HCT116 (cell line): ENCODE results near the gene BPIFB3. TPM values are rescaled to one million over a fixed set of nuclear protein-coding genes. Genes with fewer than 3 reads are reported as not detected.

Experiments used
- ATAC-seq: fragments of 200-7000 bp; cut with Tn5 transposase; 2 replicates; pipeline ENCODE4 v1.9.1; 2020; ENCODE audit warnings: mild to moderate bottlenecking, moderate library complexity
- BruUV-seq: library from RNA; stranded (reverse); fragments of 400-500 nt; replicated peaks from 2 replicates; lab custom pipeline; 2021; lab: Mats Ljungman, UMichigan
- CTCF ChIA-PET: fragments of 300-600 bp; sonication (Branson Sonifier 250); formaldehyde crosslinking; loops from one replicate; lab custom pipeline; 2021; ENCODE audit warnings: antibody characterized with exemption; lab: Charles Lee
- POLR2A ChIA-PET: fragments of 300-600, 350-600 bp; sonication (Branson Sonifier 250); formaldehyde crosslinking; loops from one replicate; lab custom pipeline; 2021; ENCODE audit warnings: antibody characterized with exemption; lab: Charles Lee
- RAD21 ChIA-PET, 2 experiments: fragments of 300-600 bp; sonication (Branson Sonifier 250); formaldehyde crosslinking; loops; one replicate each; lab custom pipeline; 2023; ENCODE audit warnings: low total read pairs in 2 of 2; ENCODE audit not compliant: uncharacterized antibody in 2 of 2, unreplicated experiment in 2 of 2, low non-redundant PET in 1 of 2; lab: Charles Lee
- DNase-seq: peaks from one replicate; pipeline ENCODE4 v3.0.0-alpha.2; 2010; ENCODE audit warnings: low read depth, low spot score
- H2AFZ ChIP-seq: fragments of 200-600 bp; shearing (Covaris generic), sonication (generic); 2 replicates; pipeline ENCODE4 v1.6.1; 2017; ENCODE audit warnings: low read depth, mixed run types, mixed read lengths, antibody characterized with exemption, low read length; ENCODE audit not compliant: poor library complexity, severe bottlenecking
- H3K27ac ChIP-seq: 2 replicates; pipeline ENCODE4 v1.5.1; 2012; ENCODE audit warnings: low read depth, low read length
- H3K27me3 ChIP-seq: fragments of 200-600 bp; sonication (generic); 2 replicates; pipeline ENCODE4 v1.6.1; 2016; ENCODE audit warnings: mixed run types, low read length, mixed read lengths; ENCODE audit not compliant: insufficient read depth
- H3K36me3 ChIP-seq, 2 experiments: fragments of 200-500 bp in 1 of 2; fragments of 200-600 bp in 1 of 2; sonication (Bioruptor generic) in 1 of 2; sonication (generic) in 1 of 2; 2 replicates each; pipeline versions ENCODE4 v1.5.1 to v1.6.1; 2014 to 2016; ENCODE audit warnings: low read length in 2 of 2, inconsistent platforms in 1 of 2, mixed read lengths in 1 of 2, mixed run types in 1 of 2; ENCODE audit not compliant: insufficient read depth in 2 of 2, control insufficient read depth in 1 of 2
- H3K4me1 ChIP-seq, 2 experiments: fragments of 200-600 bp in 1 of 2; sonication (generic) in 1 of 2; 2 replicates each; pipeline versions ENCODE4 v1.5.1 to v1.6.1; 2012 to 2017; ENCODE audit warnings: low read length in 2 of 2, inconsistent platforms in 1 of 2, mild to moderate bottlenecking in 1 of 2, mixed read lengths in 1 of 2, mixed run types in 1 of 2, moderate library complexity in 1 of 2; ENCODE audit not compliant: insufficient read depth in 2 of 2, control insufficient read depth in 1 of 2
- H3K4me2 ChIP-seq: fragments of 200-600 bp; sonication (generic); 2 replicates; pipeline ENCODE4 v1.6.1; 2017; ENCODE audit warnings: mixed run types, low read length, mixed read lengths
- H3K4me3 ChIP-seq, 2 experiments: fragments of 200-600 bp in 1 of 2; sonication (generic) in 1 of 2; replicated peaks in 1 of 2; 2 replicates each; pipeline ENCODE4 v1.5.1; 2011 to 2016; ENCODE audit warnings: low read length in 2 of 2, control low read depth in 1 of 2, low read depth in 1 of 2, mild to moderate bottlenecking in 1 of 2, mixed read lengths in 1 of 2, mixed run types in 1 of 2
- H3K79me2 ChIP-seq: fragments of 200-600 bp; sonication (generic); 2 replicates; pipeline ENCODE4 v1.6.1; 2017; ENCODE audit warnings: mild to moderate bottlenecking, mixed run types, low read length, moderate library complexity, mixed read lengths; ENCODE audit not compliant: insufficient read depth
- H3K9ac ChIP-seq: fragments of 200-600 bp; sonication (generic); 2 replicates; pipeline ENCODE4 v1.6.1; 2016; ENCODE audit warnings: low read length, mixed read lengths
- H3K9me2 ChIP-seq: fragments of 200-600 bp; sonication (generic), shearing (Covaris generic); 2 replicates; pipeline ENCODE4 v1.6.1; 2017; ENCODE audit warnings: mixed run types, mild to moderate bottlenecking, moderate library complexity; ENCODE audit not compliant: insufficient read depth
- H3K9me3 ChIP-seq, 2 experiments: fragments of 200-500 bp in 1 of 2; fragments of 200-600 bp in 1 of 2; sonication (Bioruptor generic) in 1 of 2; sonication (generic) in 1 of 2; 2 replicates each; pipeline ENCODE4 v1.6.1; 2014 to 2017; ENCODE audit warnings: low read length in 2 of 2, mixed read lengths in 2 of 2, inconsistent platforms in 1 of 2, low read depth in 1 of 2, mild to moderate bottlenecking in 1 of 2, mixed run types in 1 of 2, moderate library complexity in 1 of 2; ENCODE audit not compliant: control insufficient read depth in 1 of 2, insufficient read depth in 1 of 2
- H4K20me1 ChIP-seq: fragments of 200-600 bp; sonication (generic), shearing (Covaris generic); 2 replicates; pipeline ENCODE4 v1.6.1; 2017; ENCODE audit warnings: mixed run types, mild to moderate bottlenecking, moderate library complexity; ENCODE audit not compliant: insufficient read depth
- CBX3 ChIP-seq: IDR thresholded peaks from 2 replicates; pipeline ENCODE4 v1.6.1; 2012; ENCODE audit warnings: low read depth
- EZH2 ChIP-seq: fragments of 200-600 bp; sonication (generic); IDR thresholded peaks from 2 replicates; pipeline ENCODE4 v1.6.1; 2017; ENCODE audit warnings: antibody characterized with exemption, mixed run types
- RAD21 ChIP-seq: IDR thresholded peaks from 2 replicates; pipeline ENCODE4 v1.6.1; 2012; ENCODE audit warnings: low read depth, mild to moderate bottlenecking
- REST ChIP-seq: IDR thresholded peaks from 2 replicates; pipeline ENCODE4 v1.6.1; 2012; ENCODE audit warnings: low read depth
- SIN3A ChIP-seq: IDR thresholded peaks from 2 replicates; pipeline ENCODE4 v1.6.1; 2012; ENCODE audit warnings: low read depth
- SRF ChIP-seq: IDR thresholded peaks from 2 replicates; pipeline ENCODE4 v1.6.1; 2012; ENCODE audit warnings: low read depth
- TCF7L2 ChIP-seq: IDR thresholded peaks from 2 replicates; pipeline ENCODE4 v1.7.0; 2011; ENCODE audit warnings: borderline replicate concordance, inconsistent platforms; ENCODE audit not compliant: insufficient read depth, insufficient read length; ENCODE audit errors: extremely low read depth
- ZFX ChIP-seq: fragments of 450-650 bp; IDR thresholded peaks from 2 replicates; pipeline ENCODE4 v1.6.1; 2017
- ZNF274 ChIP-seq: fragments of 200-500 bp; sonication (Bioruptor generic); IDR thresholded peaks from 2 replicates; pipeline ENCODE4 v1.6.1; 2014; ENCODE audit warnings: mild to moderate bottlenecking, low read depth, low read length, inconsistent platforms
- intact Hi-C: fragments of 100-400 bp; cut with micrococcal nuclease; formaldehyde crosslinking; loops from 2 replicates; pipeline ENCODE4 v1.10.0; 2022
- total RNA-seq: library from RNA; stranded (reverse); gene quantifications from one replicate; pipeline ENCODE4 v1.2.1, GENCODE V29; 2021; ENCODE audit not compliant: unreplicated experiment
- TF ChIP-seq, protein P1 (sequence below): IDR thresholded peaks from 2 replicates; pipeline ENCODE4 v1.6.1; 2012
- TF ChIP-seq, protein P2 (sequence below): IDR thresholded peaks from 2 replicates; pipeline ENCODE4 v1.6.1; 2011; ENCODE audit warnings: mild to moderate bottlenecking, low read length, moderate library complexity; ENCODE audit not compliant: insufficient replicate concordance; ENCODE audit errors: extremely low read depth

The BPIFB3 gene
- total RNA-seq, 1 experiment from 2014 or later, result not detected

DNA sequence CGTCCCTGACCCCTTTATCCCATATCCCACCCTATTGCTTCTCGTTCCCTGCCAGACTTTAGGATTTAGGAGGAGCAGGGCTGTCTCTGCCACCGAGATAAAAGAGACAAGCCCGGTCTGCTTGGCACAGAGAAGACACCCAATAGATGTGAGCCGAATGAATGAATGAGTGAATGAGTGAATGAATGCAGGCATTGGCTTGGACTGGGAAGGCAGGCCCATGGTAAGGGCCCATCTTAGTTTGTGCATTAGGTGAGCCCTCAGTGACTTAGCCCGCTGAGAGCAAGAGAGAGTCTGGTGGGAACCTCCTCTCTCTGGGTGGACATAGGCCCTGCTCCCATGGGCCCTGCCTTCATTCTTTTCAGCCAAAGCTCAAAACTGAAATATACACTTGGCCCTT, 23.1 kb upstream of the BPIFB3 start:
- RAD21 ChIA-PET, result no interaction called here
- Histone ChIP-seq H3K4me3 (no peak overlapping the region), H3K36me3 (no peaks in the 10 kb centered on the region), H3K27ac (no peak overlapping the region), H3K4me2 (no peak overlapping the region)
- intact Hi-C loops, result no loop called here
- TF ChIP-seq EZH2 (no peak), ZNF274 (no peak), SRF (no peak), CBX3 (no peak), TCF7L2 (no peak), RAD21 (no peak), REST (no peak), SIN3A (no peak), ZFX (no peak)
- TF ChIP-seq, protein P1, sequence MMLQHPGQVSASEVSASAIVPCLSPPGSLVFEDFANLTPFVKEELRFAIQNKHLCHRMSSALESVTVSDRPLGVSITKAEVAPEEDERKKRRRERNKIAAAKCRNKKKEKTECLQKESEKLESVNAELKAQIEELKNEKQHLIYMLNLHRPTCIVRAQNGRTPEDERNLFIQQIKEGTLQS, result no peak
- TF ChIP-seq, protein P2, sequence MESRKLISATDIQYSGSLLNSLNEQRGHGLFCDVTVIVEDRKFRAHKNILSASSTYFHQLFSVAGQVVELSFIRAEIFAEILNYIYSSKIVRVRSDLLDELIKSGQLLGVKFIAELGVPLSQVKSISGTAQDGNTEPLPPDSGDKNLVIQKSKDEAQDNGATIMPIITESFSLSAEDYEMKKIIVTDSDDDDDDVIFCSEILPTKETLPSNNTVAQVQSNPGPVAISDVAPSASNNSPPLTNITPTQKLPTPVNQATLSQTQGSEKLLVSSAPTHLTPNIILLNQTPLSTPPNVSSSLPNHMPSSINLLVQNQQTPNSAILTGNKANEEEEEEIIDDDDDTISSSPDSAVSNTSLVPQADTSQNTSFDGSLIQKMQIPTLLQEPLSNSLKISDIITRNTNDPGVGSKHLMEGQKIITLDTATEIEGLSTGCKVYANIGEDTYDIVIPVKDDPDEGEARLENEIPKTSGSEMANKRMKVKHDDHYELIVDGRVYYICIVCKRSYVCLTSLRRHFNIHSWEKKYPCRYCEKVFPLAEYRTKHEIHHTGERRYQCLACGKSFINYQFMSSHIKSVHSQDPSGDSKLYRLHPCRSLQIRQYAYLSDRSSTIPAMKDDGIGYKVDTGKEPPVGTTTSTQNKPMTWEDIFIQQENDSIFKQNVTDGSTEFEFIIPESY, result no peak
- TF ChIP-seq, all 23 proteins: peak for 0
- Histone ChIP-seq H4K20me1 (no peaks in the 10 kb centered on the region), H3K79me2 (no peaks in the 10 kb centered on the region), H3K4me1 (no peaks in the 10 kb centered on the region), H2AFZ (no peak overlapping the region), H3K27me3 (peaks cover 17% of the 10 kb centered on the region; the same call in 1 of the 2 replicates), H3K9me3 (no peaks in the 10 kb centered on the region), H3K9ac (no peak overlapping the region), H3K9me2 (no peaks in the 10 kb centered on the region)
- DNase-seq, result no peak
- ATAC-seq, result no peak
- ChIA-PET POLR2A (no interaction called here), CTCF (no interaction called here)
- BruUV-seq, result no TSS peak
